Measurements from ENCODE around the gene TBC1D5.

- TF ChIP-seq CTCF (IDR thresholded peaks at IDR 0.05) (no peak), EZH2 (IDR thresholded peaks at IDR 0.05) (no peak), EZH2phosphoT487 (IDR thresholded peaks at IDR 0.05) (no peak)
Measured at GRCh38 chr3:17322106-17322793, 420.2 kb downstream of the TBC1D5 start.

Data from neural progenitor cell (in vitro differentiated cells).